ENCODE data around the gene RAB11A. TPM values are rescaled to one million over a fixed set of nuclear protein-coding genes. Genes with fewer than 3 reads are reported as not detected.

RAB11A gene
- total and polyA plus RNA-seq, 9 of the 15 experiments (the other 6 are each of a cell fraction or from before 2014, with no cell fraction given), result 129 to 369 (median 245) TPM

DNA sequence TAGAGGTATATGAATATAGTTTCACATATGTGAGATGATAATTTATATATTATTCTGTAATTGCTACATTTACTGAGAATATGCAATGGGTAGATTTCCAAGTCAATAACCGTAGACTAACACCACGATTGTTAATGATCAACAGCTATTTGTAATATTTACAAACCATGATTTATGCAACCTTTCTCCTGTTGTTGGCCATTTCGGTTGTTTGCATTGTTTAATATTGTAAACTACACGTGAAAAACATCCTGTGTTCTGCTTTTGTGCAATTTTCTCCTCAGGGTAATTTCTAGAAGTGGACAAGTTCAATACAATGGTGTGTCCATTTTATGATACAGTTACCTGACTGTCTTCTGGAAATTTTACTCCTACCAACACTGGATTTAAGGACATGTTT is 29.3 kb upstream of the RAB11A start (continued):
- TF ChIP-seq, protein P1, sequence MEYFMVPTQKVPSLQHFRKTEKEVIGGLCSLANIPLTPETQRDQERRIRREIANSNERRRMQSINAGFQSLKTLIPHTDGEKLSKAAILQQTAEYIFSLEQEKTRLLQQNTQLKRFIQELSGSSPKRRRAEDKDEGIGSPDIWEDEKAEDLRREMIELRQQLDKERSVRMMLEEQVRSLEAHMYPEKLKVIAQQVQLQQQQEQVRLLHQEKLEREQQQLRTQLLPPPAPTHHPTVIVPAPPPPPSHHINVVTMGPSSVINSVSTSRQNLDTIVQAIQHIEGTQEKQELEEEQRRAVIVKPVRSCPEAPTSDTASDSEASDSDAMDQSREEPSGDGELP (CRISPR knock-in tag; IDR thresholded peaks at IDR 0.05; ENCODE audit: borderline replicate concordance), result no peak
- TF ChIP-seq DDX20 (tag; IDR thresholded peaks at IDR 0.05; ENCODE audit: low read depth), result 0 out of 2 replicates have a peak, but pooled peaks have one; percentile 32
- no peak for TF ChIP-seq U2AF1 (optimal IDR thresholded peaks at IDR 0.05; ENCODE audit: low read depth, low read length)
- TF ChIP-seq PRPF4 (IDR thresholded peaks at IDR 0.05; ENCODE audit: insufficient read depth, low read depth, low read length, poor library complexity, severe bottlenecking), result no peak
- TF ChIP-seq POLR2H (tag; IDR thresholded peaks at IDR 0.05; ENCODE audit: low read depth), result peak; percentile 41; the same call in 1 of the 2 replicates

DNA sequence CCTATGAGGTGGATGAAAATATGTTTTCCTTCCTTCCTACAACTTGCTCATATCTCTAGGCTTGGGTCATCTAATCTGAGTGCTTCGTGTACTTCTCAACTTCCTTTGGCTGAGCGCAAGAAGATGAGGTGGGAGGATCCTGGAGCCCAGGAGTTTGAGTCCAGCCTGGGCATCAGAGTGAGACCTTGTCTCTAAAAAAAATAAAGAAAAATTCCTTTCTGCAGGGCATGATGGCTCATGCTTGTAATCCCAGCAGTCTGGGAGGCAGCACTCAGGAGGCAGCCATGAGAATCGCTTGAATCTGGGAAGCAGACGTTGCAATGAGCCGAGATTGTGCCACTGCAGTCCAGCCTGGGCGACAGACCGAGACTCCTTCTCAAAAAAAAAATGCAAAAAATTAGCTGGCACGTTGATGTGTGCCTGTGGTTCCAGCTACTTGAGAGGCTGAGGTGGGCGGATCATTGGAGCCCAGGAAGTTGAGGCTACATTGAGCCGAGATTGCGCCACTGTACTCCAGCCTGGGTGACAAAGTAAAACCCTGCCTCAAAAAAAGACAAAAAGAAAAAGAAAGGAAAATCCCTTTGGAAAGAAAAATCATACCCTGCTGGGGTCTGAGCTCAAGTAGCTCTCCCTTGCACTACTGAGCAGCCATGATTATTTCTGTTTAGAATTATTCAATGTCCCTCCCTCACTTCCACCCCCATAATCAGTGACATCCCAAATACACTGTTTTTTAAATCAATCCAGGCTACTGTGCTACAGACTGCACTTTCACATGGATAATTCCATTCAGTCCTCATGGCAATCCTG is 28.0 kb upstream of the RAB11A start:
- ATAC-seq, result peak; percentile 23; the same call in 1 of the 3 replicates
- Histone ChIP-seq H3K9me3 (replicated peaks; ENCODE audit: control insufficient read depth, insufficient read depth, low read depth, low read length) (no peaks in the 10 kb centered on the region), H2AFZ (ENCODE audit: low read depth, low read length) (peak overlapping the region; percentile 67), H3K4me2 (ENCODE audit: insufficient read depth, low read length) (peak overlapping the region; percentile 24; the same call in 1 of the 2 replicates), H3K4me1 (replicated peaks in 1 of 2; ENCODE audit: control insufficient read depth in 2 of 2, insufficient read depth in 2 of 2, low read length in 2 of 2) (peaks cover 13 to 28% of the 10 kb centered on the region in 2 experiments; a peak in 4 of 5 replicates), H3K36me3 (ENCODE audit: control insufficient read depth, insufficient read depth, low read length) (no peaks in the 10 kb centered on the region), H3K27me3 (ENCODE audit: control insufficient read depth in 2 of 2, insufficient read depth in 2 of 2, low read length in 2 of 2) (no peaks in the 10 kb centered on the region), H3K79me2 (ENCODE audit: control insufficient read depth, insufficient read depth, low read length) (no peaks in the 10 kb centered on the region), H4K20me1 (replicated peaks; ENCODE audit: control insufficient read depth, insufficient read depth, low read length) (no peaks in the 10 kb centered on the region), H3K9me1 (ENCODE audit: control insufficient read depth, insufficient read depth, low read length) (no peaks in the 10 kb centered on the region), H3K4me3 (no peak overlapping the region), H3K27ac (ENCODE audit: extremely low read depth, low read depth, low read length) (no peak overlapping the region), H3K9ac (ENCODE audit: insufficient read depth in 1 of 2, low read depth in 2 of 2, low read length in 2 of 2) (peak overlapping the region in 1 of 2 experiments; percentile 15; a peak in 1 of 4 replicates)
- ChIA-PET CTCF (ENCODE audit: low intra/inter-chr PET ratio) (no interaction called here), POLR2A (interaction anchor here (0.8 to 1.3 kb wide), 3 partner anchors 14 to 22 kb away, joined by 3 to 4 read pairs (median 3); no protein-coding TSS in a partner anchor)
- DNase-seq (ENCODE audit: extremely low read depth in 1 of 4, low spot score in 3 of 4), result peak in 1 of 4 experiments; percentile 52
- 42% methylated on average over 11 of the region's 11 CpGs for WGBS (ENCODE audit: insufficient coverage, low coverage, missing lambda C conversion rate)
- in situ Hi-C loops (cut with MboI), result no loop called here
- no TSS peak for BruUV-seq (replicated peaks)
- no peak for FAIRE-seq
- intact Hi-C loops (cut with micrococcal nuclease), result no loop called here
- TF ChIP-seq EGR1 (conservative IDR thresholded peaks at IDR 0.05), result peak; percentile 46
- TF ChIP-seq MTA3 (IDR thresholded peaks at IDR 0.05; ENCODE audit: borderline replicate concordance), result peak; percentile 37; the same call in 1 of the 2 replicates
- no peak for TF ChIP-seq ZKSCAN1 (IDR thresholded peaks at IDR 0.05; ENCODE audit: low read depth, low read length)
- TF ChIP-seq SMARCA5 (IDR thresholded peaks at IDR 0.05), result no peak
- TF ChIP-seq TCFL5 (CRISPR knock-in tag; conservative IDR thresholded peaks at IDR 0.05), result no peak
- TF ChIP-seq CEBPG (CRISPR knock-in tag; IDR thresholded peaks at IDR 0.05), result no peak
- peak in 1 of 2 experiments; percentile 39; a peak in 3 of 4 replicates for TF ChIP-seq CEBPG (tag; conservative IDR thresholded peaks at IDR 0.05 in 1 of 2, IDR thresholded peaks at IDR 0.05 in 1 of 2)
- peak; percentile 94 for TF ChIP-seq PRDM10 (IDR thresholded peaks at IDR 0.05; ENCODE audit: partially characterized antibody)
- TF ChIP-seq CREM (IDR thresholded peaks at IDR 0.05; ENCODE audit: low read depth), result peak; percentile 28; the same call in 1 of the 2 replicates
- 0 out of 4 replicates have a peak, but pooled peaks of 1 of the 2 experiments have one; percentile 26 for TF ChIP-seq FOXK2 (conservative IDR thresholded peaks at IDR 0.05 in 1 of 2, IDR thresholded peaks at IDR 0.05 in 1 of 2; ENCODE audit: low read depth in 2 of 2)

Data from K562 (cell line).